Activated naive CD4-positive, alpha-beta T cell treated with anti-CD3 and anti-CD28 coated beads for 36 hours (primary cell): ENCODE results near the gene EDAR. TPM values are rescaled to one million over a fixed set of nuclear protein-coding genes. Genes with fewer than 3 reads are reported as not detected.

Source experiments
- CTCF ChIA-PET: fragments of 350-600 bp; sonication (Branson Sonifier 250); formaldehyde crosslinking; loops from one replicate; lab custom pipeline; 2021; ENCODE audit warnings: antibody characterized with exemption; lab: Charles Lee
- DNase-seq: peaks from one replicate; pipeline ENCODE4 v3.0.0-alpha.2; 2020
- H3K27ac Mint-ChIP-seq: one replicate; pipeline ENCODE4 v1.8.0; 2021; ENCODE audit warnings: mild to moderate bottlenecking, mixed read lengths
- H3K27me3 Mint-ChIP-seq: one replicate; pipeline ENCODE4 v1.8.0; 2021; ENCODE audit warnings: low read depth, mixed read lengths
- H3K36me3 Mint-ChIP-seq: one replicate; pipeline ENCODE4 v1.8.0; 2021; ENCODE audit warnings: low read depth, mixed read lengths
- H3K4me1 Mint-ChIP-seq: one replicate; pipeline ENCODE4 v1.8.0; 2021; ENCODE audit warnings: low read depth, mixed read lengths
- H3K4me3 Mint-ChIP-seq: one replicate; pipeline ENCODE4 v1.8.0; 2021; ENCODE audit warnings: mild to moderate bottlenecking, moderate library complexity, mixed read lengths
- H3K9me3 Mint-ChIP-seq: one replicate; pipeline ENCODE4 v1.8.0; 2021; ENCODE audit warnings: mixed read lengths
- intact Hi-C: fragments of 100-400 bp; cut with micrococcal nuclease; formaldehyde crosslinking; loops from one replicate; pipeline ENCODE4 v1.15.1; 2023
- total RNA-seq, 2 experiments: library from RNA; stranded (reverse); gene quantifications; one replicate each; pipeline ENCODE4 v1.2.3, GENCODE V29; 2021

Gene EDAR
- total RNA-seq, 2 experiments from 2014 or later, result 1.1 to 1.3 TPM

GRCh38 chr2:108944601-108945331, 44.3 kb downstream of the EDAR start:
- CTCF ChIA-PET, result interaction anchor here (0.7 to 1.4 kb wide), 2 partner anchors 15 to 44 kb away, joined by 3 to 5 read pairs; partner anchors contain the start of gene EDAR
- Mint-ChIP-seq H3K27me3 (no peaks in the 10 kb centered on the region), H3K9me3 (peaks cover 27% of the 10 kb centered on the region), H3K27ac (no peak overlapping the region), H3K4me3 (no peak overlapping the region), H3K36me3 (peaks cover 20% of the 10 kb centered on the region), H3K4me1 (peaks cover 6% of the 10 kb centered on the region)
- no peak for DNase-seq
- intact Hi-C loops, result no loop called here

- no peak overlapping the region for H3K4me3 Mint-ChIP-seq
- CTCF ChIA-PET, result interaction anchor here (0.8 kb wide), 1 partner anchor 13 kb away, joined by 3 read pairs; no protein-coding TSS in a partner anchor
- peaks cover 14% of the 10 kb centered on the region for H3K4me1 Mint-ChIP-seq
- H3K9me3 Mint-ChIP-seq, result peaks cover 26% of the 10 kb centered on the region
- intact Hi-C loops, result no loop called here
- no peaks in the 10 kb centered on the region for H3K27me3 Mint-ChIP-seq
- no peak for DNase-seq
- peaks cover 20% of the 10 kb centered on the region for H3K36me3 Mint-ChIP-seq
- H3K27ac Mint-ChIP-seq, result no peak overlapping the region
Observed at GRCh38 chr2:108943751-108944150, 45.3 kb downstream of the EDAR start.

GRCh38 chr2:108942888-108943287, 46.1 kb downstream of the EDAR start:
- Mint-ChIP-seq H3K27me3 (no peaks in the 10 kb centered on the region), H3K4me3 (no peak overlapping the region), H3K4me1 (peaks cover 21% of the 10 kb centered on the region), H3K36me3 (peaks cover 13% of the 10 kb centered on the region), H3K9me3 (peaks cover 19% of the 10 kb centered on the region), H3K27ac (no peak overlapping the region)
- CTCF ChIA-PET, result interaction anchor here (0.8 to 1.0 kb wide), 2 partner anchors 12 to 14 kb away, joined by 3 read pairs; no protein-coding TSS in a partner anchor
- no peak for DNase-seq
- intact Hi-C loops, result no loop called here

- H3K27ac Mint-ChIP-seq, result no peak overlapping the region
- peaks cover 10% of the 10 kb centered on the region for H3K36me3 Mint-ChIP-seq
- H3K9me3 Mint-ChIP-seq, result peaks cover 16% of the 10 kb centered on the region
- intact Hi-C loops, result no loop called here
- no peaks in the 10 kb centered on the region for H3K27me3 Mint-ChIP-seq
- H3K4me3 Mint-ChIP-seq, result no peak overlapping the region
- no peak for DNase-seq
- peaks cover 25% of the 10 kb centered on the region for H3K4me1 Mint-ChIP-seq
- CTCF ChIA-PET, result interaction anchor here (1.0 kb wide), 1 partner anchor 11 kb away, joined by 3 read pairs; no protein-coding TSS in a partner anchor
Observed at GRCh38 chr2:108942231-108942825, 46.7 kb downstream of the EDAR start.

- CTCF ChIA-PET, result no interaction called here
- H3K4me1 Mint-ChIP-seq, result peaks cover 28% of the 10 kb centered on the region
- no peak overlapping the region for H3K4me3 Mint-ChIP-seq
Observed at GRCh38 chr2:108941767-108942166, 47.3 kb downstream of the EDAR start.

GRCh38 chr2:108941161-108941665, 47.8 kb downstream of the EDAR start:
- Mint-ChIP-seq H3K4me3 (no peak overlapping the region), H3K27me3 (no peaks in the 10 kb centered on the region), H3K36me3 (peaks cover under 1% of the 10 kb centered on the region), H3K27ac (no peak overlapping the region), H3K4me1 (peaks cover 27% of the 10 kb centered on the region), H3K9me3 (peaks cover 5% of the 10 kb centered on the region)
- intact Hi-C loops, result no loop called here
- DNase-seq, result no peak
- CTCF ChIA-PET, result interaction anchor here (0.8 to 1.4 kb wide), 2 partner anchors 10 to 12 kb away, joined by 4 to 5 read pairs; no protein-coding TSS in a partner anchor

More at GRCh38 chr2:108941767-108942166, 47.3 kb downstream of the EDAR start:
- Mint-ChIP-seq H3K9me3 (peaks cover 10% of the 10 kb centered on the region), H3K27me3 (no peaks in the 10 kb centered on the region), H3K36me3 (peaks cover 5% of the 10 kb centered on the region), H3K27ac (no peak overlapping the region)
- intact Hi-C loops, result no loop called here
- DNase-seq, result no peak

GRCh38 chr2:108940156-108940555, 48.9 kb downstream of the EDAR start:
- Mint-ChIP-seq H3K4me1 (peaks cover 25% of the 10 kb centered on the region), H3K9me3 (no peaks in the 10 kb centered on the region), H3K27me3 (no peaks in the 10 kb centered on the region), H3K4me3 (no peak overlapping the region), H3K27ac (no peak overlapping the region), H3K36me3 (no peaks in the 10 kb centered on the region)
- intact Hi-C loops, result no loop called here
- DNase-seq, result no peak
- CTCF ChIA-PET, result interaction anchor here (0.8 to 1.4 kb wide), 3 partner anchors 11 to 14 kb away, joined by 4 to 5 read pairs (median 5); no protein-coding TSS in a partner anchor

- H3K27ac Mint-ChIP-seq, result no peak overlapping the region
- no peaks in the 10 kb centered on the region for H3K27me3 Mint-ChIP-seq
- H3K9me3 Mint-ChIP-seq, result no peaks in the 10 kb centered on the region
- H3K4me3 Mint-ChIP-seq, result peak overlapping the region; percentile 1
- peak; percentile 44 for DNase-seq
- H3K4me1 Mint-ChIP-seq, result peaks cover 25% of the 10 kb centered on the region
- CTCF ChIA-PET, result interaction anchor here (0.7 to 1.6 kb wide), 2 partner anchors 32 to 49 kb away, joined by 3 read pairs; no protein-coding TSS in a partner anchor
- intact Hi-C loops, result loop anchor here (2.0 kb wide), 1 partner anchor 27 kb away; no protein-coding TSS in a partner anchor
- H3K36me3 Mint-ChIP-seq, result no peaks in the 10 kb centered on the region
Observed at GRCh38 chr2:108938077-108938710, 50.8 kb downstream of the EDAR start.

- Mint-ChIP-seq H3K4me3 (no peak overlapping the region), H3K27me3 (no peaks in the 10 kb centered on the region), H3K27ac (no peak overlapping the region), H3K4me1 (peaks cover 25% of the 10 kb centered on the region), H3K9me3 (no peaks in the 10 kb centered on the region), H3K36me3 (no peaks in the 10 kb centered on the region)
- DNase-seq, result no peak
- intact Hi-C loops, result loop anchor here (2.0 kb wide), 1 partner anchor 27 kb away; no protein-coding TSS in a partner anchor
- CTCF ChIA-PET, result no interaction called here
Observed at GRCh38 chr2:108937367-108938017, 51.5 kb downstream of the EDAR start.

GRCh38 chr2:108936866-108937265, 52.2 kb downstream of the EDAR start:
- intact Hi-C loops, result no loop called here
- Mint-ChIP-seq H3K27ac (no peak overlapping the region), H3K36me3 (no peaks in the 10 kb centered on the region)

GRCh38 chr2:108936076-108936864, 52.8 kb downstream of the EDAR start:
- DNase-seq, result no peak
- H3K27ac Mint-ChIP-seq, result no peak overlapping the region
- no peaks in the 10 kb centered on the region for H3K9me3 Mint-ChIP-seq
- intact Hi-C loops, result no loop called here
- CTCF ChIA-PET, result interaction anchor here (0.5 to 1.0 kb wide), 2 partner anchors 49 to 52 kb away, joined by 3 read pairs; no protein-coding TSS in a partner anchor
- no peak overlapping the region for H3K4me3 Mint-ChIP-seq
- no peaks in the 10 kb centered on the region for H3K36me3 Mint-ChIP-seq
- H3K4me1 Mint-ChIP-seq, result peaks cover 25% of the 10 kb centered on the region
- H3K27me3 Mint-ChIP-seq, result no peaks in the 10 kb centered on the region

More at GRCh38 chr2:108936866-108937265, 52.2 kb downstream of the EDAR start:
- no peak overlapping the region for H3K4me3 Mint-ChIP-seq
- no peaks in the 10 kb centered on the region for H3K27me3 Mint-ChIP-seq
- H3K9me3 Mint-ChIP-seq, result no peaks in the 10 kb centered on the region
- CTCF ChIA-PET, result no interaction called here
- peaks cover 25% of the 10 kb centered on the region for H3K4me1 Mint-ChIP-seq
- no peak for DNase-seq
